Stimulated activated CD4-positive, alpha-beta T cell treated with anti-CD3 and anti-CD28 coated beads, Interleukin-15, amount 100 ng/mL, for 1 hour (primary cell): ENCODE measurements around the gene MYO19.
"Not testable (repeated sequence)": the region's sequence is repeated elsewhere in the genome, so short reads cannot be mapped to it uniquely, and the experiment has no call there.

Experiments
- DNase-seq, 2 donors: peaks; one replicate each; pipeline ENCODE4 v3.0.0-alpha.2; 2020; ENCODE audit warnings: low read depth in 1 of 2, low spot score in 1 of 2

MYO19 gene

GRCh38 chr17:36532435-36532975, 2.2 kb downstream of the MYO19 start:
- DNase-seq, result no peak

- DNase-seq, result no peak
Measured at GRCh38 chr17:36529121-36529520, 5.5 kb downstream of the MYO19 start.

GRCh38 chr17:36527621-36528250, 6.9 kb downstream of the MYO19 start:
- DNase-seq, result no peak

GRCh38 chr17:36525888-36526287, 8.8 kb downstream of the MYO19 start:
- no peak for DNase-seq

GRCh38 chr17:36525113-36525512, 9.6 kb downstream of the MYO19 start:
- DNase-seq, result no peak

- DNase-seq, result no peak
Measured at GRCh38 chr17:36524428-36524876, 10.2 kb downstream of the MYO19 start.

- DNase-seq, result no peak
Measured at GRCh38 chr17:36523113-36523512, 11.6 kb downstream of the MYO19 start.

- DNase-seq, result no peak
Measured at GRCh38 chr17:36515837-36516236, 18.8 kb downstream of the MYO19 start.

GRCh38 chr17:36514856-36515255, 19.8 kb downstream of the MYO19 start:
- no peak for DNase-seq

- no peak for DNase-seq
Measured at GRCh38 chr17:36512641-36513040, 22.0 kb downstream of the MYO19 start.

GRCh38 chr17:36511216-36511615, 23.5 kb downstream of the MYO19 start:
- DNase-seq, result no peak

- DNase-seq, result no peak
Measured at GRCh38 chr17:36510636-36511035, 24.0 kb downstream of the MYO19 start.

GRCh38 chr17:36509272-36509985, 25.2 kb downstream of the MYO19 start:
- no peak for DNase-seq

- not testable (repeated sequence) for DNase-seq
Measured at GRCh38 chr17:36508439-36508838, 26.2 kb downstream of the MYO19 start.

- DNase-seq, result no peak
Measured at GRCh38 chr17:36507266-36507665, 27.4 kb downstream of the MYO19 start.

GRCh38 chr17:36506831-36507230, 27.8 kb downstream of the MYO19 start:
- no peak for DNase-seq

GRCh38 chr17:36506249-36506826, 28.3 kb downstream of the MYO19 start:
- DNase-seq, result no peak

GRCh38 chr17:36505171-36505570, 29.5 kb downstream of the MYO19 start:
- DNase-seq, result no peak

- DNase-seq, result no peak
Measured at GRCh38 chr17:36504156-36504545, 30.5 kb downstream of the MYO19 start.

- no peak for DNase-seq
Measured at GRCh38 chr17:36503456-36504155, 31.1 kb downstream of the MYO19 start.

- no peak for DNase-seq
Measured at GRCh38 chr17:36501963-36502362, 32.7 kb downstream of the MYO19 start.

GRCh38 chr17:36501351-36501750, 33.3 kb downstream of the MYO19 start:
- no peak for DNase-seq
